ENCODE results near the gene FRYL. TPM values are rescaled to one million over a fixed set of nuclear protein-coding genes. Genes with fewer than 3 reads are reported as not detected.

The FRYL gene
- total RNA-seq, 1 experiment from 2014 or later, result 53.9 TPM

DNA sequence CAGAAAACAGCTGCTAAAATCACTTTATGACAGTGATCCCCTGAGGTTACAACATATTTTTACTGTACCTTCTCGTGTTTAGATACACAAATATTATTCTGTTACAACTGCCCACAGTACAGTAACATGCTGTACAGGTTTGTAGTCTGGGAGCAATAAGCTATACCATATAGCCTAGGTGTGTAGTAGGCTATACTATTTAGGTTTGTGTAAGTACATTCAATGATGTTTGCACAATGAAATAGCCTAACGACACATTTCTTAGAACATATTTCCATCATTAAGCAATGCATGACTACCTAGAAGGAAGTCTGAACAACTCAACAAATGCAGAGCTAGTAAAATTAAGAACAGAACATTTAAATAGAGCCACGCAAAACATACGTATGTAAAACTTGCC lies 177.3 kb downstream of the FRYL start:
- CTCF ChIA-PET, result no interaction called here
- no peak overlapping the region for H3K27ac ChIP-seq
- no TSS peak for BruUV-seq (replicated peaks)
- no peak overlapping the region for H3K4me3 ChIP-seq
- no peaks in the 10 kb centered on the region for H3K27me3 ChIP-seq (ENCODE audit: insufficient read depth, low read depth)
- H4K20me1 ChIP-seq (ENCODE audit: insufficient read depth), result no peaks in the 10 kb centered on the region
- H3K9me2 ChIP-seq (ENCODE audit: insufficient read depth), result no peaks in the 10 kb centered on the region
- TF ChIP-seq, protein P1, sequence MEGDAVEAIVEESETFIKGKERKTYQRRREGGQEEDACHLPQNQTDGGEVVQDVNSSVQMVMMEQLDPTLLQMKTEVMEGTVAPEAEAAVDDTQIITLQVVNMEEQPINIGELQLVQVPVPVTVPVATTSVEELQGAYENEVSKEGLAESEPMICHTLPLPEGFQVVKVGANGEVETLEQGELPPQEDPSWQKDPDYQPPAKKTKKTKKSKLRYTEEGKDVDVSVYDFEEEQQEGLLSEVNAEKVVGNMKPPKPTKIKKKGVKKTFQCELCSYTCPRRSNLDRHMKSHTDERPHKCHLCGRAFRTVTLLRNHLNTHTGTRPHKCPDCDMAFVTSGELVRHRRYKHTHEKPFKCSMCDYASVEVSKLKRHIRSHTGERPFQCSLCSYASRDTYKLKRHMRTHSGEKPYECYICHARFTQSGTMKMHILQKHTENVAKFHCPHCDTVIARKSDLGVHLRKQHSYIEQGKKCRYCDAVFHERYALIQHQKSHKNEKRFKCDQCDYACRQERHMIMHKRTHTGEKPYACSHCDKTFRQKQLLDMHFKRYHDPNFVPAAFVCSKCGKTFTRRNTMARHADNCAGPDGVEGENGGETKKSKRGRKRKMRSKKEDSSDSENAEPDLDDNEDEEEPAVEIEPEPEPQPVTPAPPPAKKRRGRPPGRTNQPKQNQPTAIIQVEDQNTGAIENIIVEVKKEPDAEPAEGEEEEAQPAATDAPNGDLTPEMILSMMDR (conservative IDR thresholded peaks at IDR 0.05), result no peak
- no peak for TF ChIP-seq EZH2 (IDR thresholded peaks at IDR 0.05; ENCODE audit: low read depth)
- intact Hi-C loops (cut with micrococcal nuclease; ENCODE audit: unreplicated experiment), result no loop called here
- POLR2A ChIA-PET (ENCODE audit: unreplicated experiment), result no interaction called here
- H3K79me2 ChIP-seq (ENCODE audit: low read depth), result no peaks in the 10 kb centered on the region
- H3F3A ChIP-seq (ENCODE audit: insufficient read depth, low read depth), result no peaks in the 10 kb centered on the region
- H3K9me3 ChIP-seq (ENCODE audit: insufficient read depth, low read depth), result no peaks in the 10 kb centered on the region
- 0 out of 2 replicates have a peak, but pooled peaks cover 3% of the 10 kb centered on the region for H3K4me1 ChIP-seq (replicated peaks; ENCODE audit: insufficient read depth)
- no peak overlapping the region for H3K4me2 ChIP-seq
- H2AFZ ChIP-seq, result no peak overlapping the region
- H3K36me3 ChIP-seq (ENCODE audit: low read depth), result no peaks in the 10 kb centered on the region
- peak in 1 of 2 experiments; percentile 37 for DNase-seq

DNA sequence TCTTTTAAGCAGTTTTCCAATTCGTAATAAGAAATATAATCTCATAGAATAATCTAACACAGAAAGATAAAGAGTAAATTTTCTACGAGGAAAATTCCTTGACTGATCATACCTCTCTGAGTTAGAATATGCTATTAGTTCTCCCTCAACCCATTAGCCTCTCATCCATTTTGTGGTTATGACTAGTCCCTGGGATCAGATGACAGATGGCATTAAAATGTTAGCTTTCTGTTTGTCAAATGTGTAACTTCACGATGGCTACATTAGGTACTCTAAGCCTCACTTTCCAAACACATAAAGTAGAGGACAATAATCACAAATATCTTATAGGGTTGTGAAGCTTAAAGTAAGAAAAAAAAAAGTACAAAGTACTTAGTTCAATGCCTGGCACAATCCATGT lies 177.9 kb downstream of the FRYL start:
- intact Hi-C loops (cut with micrococcal nuclease; ENCODE audit: unreplicated experiment), result no loop called here
- CTCF ChIA-PET, result no interaction called here

DNA sequence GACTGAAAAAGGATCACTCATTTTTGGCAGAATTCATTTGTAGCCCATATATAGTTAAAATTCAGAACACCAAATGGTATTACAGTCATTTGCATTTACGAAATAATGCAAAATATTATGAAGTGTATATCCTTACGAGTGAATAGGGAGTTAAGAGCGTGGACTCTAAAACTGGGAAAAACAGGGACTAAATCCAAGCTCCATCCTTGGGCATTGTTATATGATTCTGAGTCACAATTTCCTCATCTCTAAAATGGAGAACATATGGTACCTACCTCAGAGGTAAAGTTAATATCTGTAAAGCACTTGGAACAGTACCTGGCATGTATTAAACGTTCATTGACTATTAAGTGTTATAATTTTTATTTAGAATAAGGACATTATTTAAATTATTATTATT lies 183.7 kb downstream of the FRYL start:
- POLR2A ChIA-PET (ENCODE audit: unreplicated experiment), result no interaction called here
- TF ChIP-seq EZH2 (IDR thresholded peaks at IDR 0.05; ENCODE audit: low read depth), result no peak
- TF ChIP-seq, protein P1 (conservative IDR thresholded peaks at IDR 0.05), result no peak
- Histone ChIP-seq H3K79me2 (ENCODE audit: low read depth) (no peaks in the 10 kb centered on the region), H3K4me1 (replicated peaks; ENCODE audit: insufficient read depth) (no peaks in the 10 kb centered on the region), H3K27ac (no peak overlapping the region), H3K27me3 (ENCODE audit: insufficient read depth, low read depth) (no peaks in the 10 kb centered on the region), H3K36me3 (ENCODE audit: low read depth) (no peaks in the 10 kb centered on the region), H2AFZ (no peak overlapping the region), H3K4me3 (no peak overlapping the region), H3F3A (ENCODE audit: insufficient read depth, low read depth) (no peaks in the 10 kb centered on the region), H3K9me2 (ENCODE audit: insufficient read depth) (no peaks in the 10 kb centered on the region), H3K4me2 (no peak overlapping the region), H3K9me3 (ENCODE audit: insufficient read depth, low read depth) (no peaks in the 10 kb centered on the region), H4K20me1 (ENCODE audit: insufficient read depth) (no peaks in the 10 kb centered on the region)
- BruUV-seq (replicated peaks), result no TSS peak
- no peak for DNase-seq
- intact Hi-C loops (cut with micrococcal nuclease; ENCODE audit: unreplicated experiment), result no loop called here
- CTCF ChIA-PET, result no interaction called here

More for the DNA sequence above, 177.9 kb downstream of the FRYL start:
- no peaks in the 10 kb centered on the region for H4K20me1 ChIP-seq (ENCODE audit: insufficient read depth)
- BruUV-seq (replicated peaks), result no TSS peak
- TF ChIP-seq, protein P1 (conservative IDR thresholded peaks at IDR 0.05), result no peak
- no peak for TF ChIP-seq EZH2 (IDR thresholded peaks at IDR 0.05; ENCODE audit: low read depth)
- H2AFZ ChIP-seq, result no peak overlapping the region
- no peaks in the 10 kb centered on the region for H3K36me3 ChIP-seq (ENCODE audit: low read depth)
- no peak for DNase-seq
- H3K9me3 ChIP-seq (ENCODE audit: insufficient read depth, low read depth), result no peaks in the 10 kb centered on the region
- H3K9me2 ChIP-seq (ENCODE audit: insufficient read depth), result no peaks in the 10 kb centered on the region
- 0 out of 2 replicates have a peak, but pooled peaks cover 3% of the 10 kb centered on the region for H3K4me1 ChIP-seq (replicated peaks; ENCODE audit: insufficient read depth)
- POLR2A ChIA-PET (ENCODE audit: unreplicated experiment), result interaction anchor here (0.7 kb wide), 1 partner anchor 44 kb away, joined by 3 read pairs; no protein-coding TSS in a partner anchor
- H3F3A ChIP-seq (ENCODE audit: insufficient read depth, low read depth), result no peaks in the 10 kb centered on the region
- H3K4me2 ChIP-seq, result no peak overlapping the region
- H3K27me3 ChIP-seq (ENCODE audit: insufficient read depth, low read depth), result no peaks in the 10 kb centered on the region
- H3K79me2 ChIP-seq (ENCODE audit: low read depth), result no peaks in the 10 kb centered on the region
- H3K27ac ChIP-seq, result no peak overlapping the region
- H3K4me3 ChIP-seq, result no peak overlapping the region

Measured in PC-9 (cell line).